Activated CD4-positive, alpha-beta T cell treated with anti-CD3 and anti-CD28 coated beads, Interleukin-10, Interleukin-2, amounts not matched to agents 100 ng/mL and 50 ng/mL, durations not matched to agents 16 hours and 8 hours (primary cell): ENCODE data around the gene TEDC2.
"Not testable (repeated sequence)": the region's sequence is repeated elsewhere in the genome, so short reads cannot be mapped to it uniquely, and the experiment has no call there.

ENCODE experiments used
- DNase-seq: peaks from one replicate; pipeline ENCODE4 v3.0.0-alpha.2; 2020

TEDC2 gene

DNA sequence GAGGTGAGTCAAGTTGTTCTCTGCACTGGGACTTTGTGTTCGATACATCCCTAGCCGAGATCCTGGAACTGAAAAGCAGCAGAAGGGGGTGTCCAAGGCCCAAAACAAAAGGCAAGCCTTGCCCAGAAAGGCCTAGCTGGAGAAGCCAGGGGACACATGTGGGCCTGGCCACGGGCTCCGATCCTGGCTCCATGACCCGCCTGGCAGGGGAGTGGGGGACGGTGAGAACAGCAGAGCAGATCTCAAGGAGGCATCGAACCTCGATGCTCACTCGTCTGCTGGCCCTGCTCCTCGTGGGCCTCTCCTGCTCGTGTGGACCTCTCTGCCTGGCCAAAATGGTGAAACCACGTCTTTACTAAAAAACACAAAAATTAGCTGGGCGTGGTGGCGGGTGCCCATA, 21.8 kb upstream of the TEDC2 start:
- no peak for DNase-seq

DNA sequence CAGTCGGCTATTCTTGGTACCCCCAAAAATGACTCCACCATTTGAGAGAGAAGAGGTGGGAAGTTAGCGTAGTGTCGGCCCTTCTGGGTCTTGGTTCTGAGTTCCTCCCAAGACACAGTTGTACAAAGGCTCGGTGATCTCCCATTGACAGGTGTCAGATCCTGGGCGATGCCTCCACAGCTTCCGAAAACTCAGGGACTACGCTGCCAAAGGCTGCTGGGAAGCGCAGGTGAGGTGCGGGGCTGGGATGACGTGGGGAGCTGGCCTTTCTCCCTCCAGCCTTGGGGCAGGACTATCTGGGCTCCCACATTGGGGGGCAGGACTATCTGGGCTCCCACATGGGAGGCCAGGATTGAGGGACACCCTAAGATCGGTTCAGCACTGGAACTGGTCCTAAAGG, 20.3 kb upstream of the TEDC2 start:
- no peak for DNase-seq

DNA sequence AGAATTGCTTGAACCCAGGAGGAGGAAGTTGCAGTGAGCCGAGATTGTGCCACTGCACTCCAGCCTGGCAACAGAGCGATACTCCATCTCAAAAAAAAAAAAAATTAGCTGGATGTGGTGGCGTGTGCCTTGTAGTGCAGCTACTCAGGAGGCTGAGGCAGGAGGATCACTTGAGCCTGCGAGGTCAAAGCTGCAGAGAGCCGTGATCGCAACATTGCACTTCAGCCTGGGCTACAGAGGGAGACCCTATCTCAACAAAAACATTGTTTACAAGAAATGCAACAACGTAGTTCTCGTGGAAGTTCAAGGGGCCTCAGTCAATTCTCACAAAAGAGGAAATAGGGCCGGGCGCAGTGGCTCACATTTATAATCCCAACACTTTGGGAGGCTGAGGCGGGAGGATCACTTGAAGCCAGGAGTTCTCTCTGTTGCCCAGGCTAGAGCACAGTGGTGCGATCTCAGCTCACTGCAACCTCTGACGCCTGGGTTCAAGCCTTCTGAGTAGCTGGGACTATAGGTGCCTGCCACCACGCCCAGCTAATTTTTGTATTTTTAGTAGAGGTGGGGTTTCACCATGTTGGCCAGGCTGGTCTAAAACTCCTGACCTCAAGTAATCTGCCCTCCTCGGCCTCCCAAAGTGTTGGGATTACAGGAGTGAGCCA, 18.6 kb upstream of the TEDC2 start:
- not testable (repeated sequence) for DNase-seq

- DNase-seq = no peak
These were observed 16.4 kb upstream of the TEDC2 start for GRCh38 chr16:2443555-2443954.

DNA sequence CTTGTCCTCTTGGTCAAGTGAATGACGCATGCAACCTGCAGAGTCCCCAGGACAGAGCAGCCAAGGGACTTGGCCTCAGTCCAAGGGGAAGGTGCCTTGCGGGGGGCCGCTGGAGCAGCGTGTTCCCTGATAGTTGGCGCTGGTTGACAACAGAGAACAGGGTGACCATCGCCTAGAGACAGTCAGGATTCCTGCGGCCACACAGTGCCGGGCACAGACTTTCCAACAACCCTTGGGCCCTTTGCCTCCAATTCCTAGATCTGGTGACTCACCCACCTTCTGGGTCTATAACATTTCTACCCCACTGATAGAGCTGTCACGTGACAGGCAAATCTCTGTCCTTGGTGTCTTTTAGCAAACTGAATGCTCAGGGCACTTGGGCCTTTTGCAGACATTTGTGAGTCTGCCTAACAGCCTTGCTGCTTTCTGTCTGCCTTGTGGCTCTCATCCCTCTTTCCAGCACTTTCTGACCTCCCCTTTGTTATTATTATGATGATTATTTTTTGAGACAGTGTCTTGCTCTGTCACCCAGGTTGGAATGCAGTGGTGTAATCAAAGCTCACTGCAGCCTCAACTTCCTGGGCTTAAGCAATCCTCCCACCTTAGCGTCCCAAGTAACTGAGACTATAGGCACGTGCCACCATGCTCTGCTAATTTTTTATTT, 11.9 kb upstream of the TEDC2 start:
- DNase-seq = no peak

- no peak for DNase-seq
These were observed 10.8 kb upstream of the TEDC2 start for GRCh38 chr16:2449118-2449517.

DNA sequence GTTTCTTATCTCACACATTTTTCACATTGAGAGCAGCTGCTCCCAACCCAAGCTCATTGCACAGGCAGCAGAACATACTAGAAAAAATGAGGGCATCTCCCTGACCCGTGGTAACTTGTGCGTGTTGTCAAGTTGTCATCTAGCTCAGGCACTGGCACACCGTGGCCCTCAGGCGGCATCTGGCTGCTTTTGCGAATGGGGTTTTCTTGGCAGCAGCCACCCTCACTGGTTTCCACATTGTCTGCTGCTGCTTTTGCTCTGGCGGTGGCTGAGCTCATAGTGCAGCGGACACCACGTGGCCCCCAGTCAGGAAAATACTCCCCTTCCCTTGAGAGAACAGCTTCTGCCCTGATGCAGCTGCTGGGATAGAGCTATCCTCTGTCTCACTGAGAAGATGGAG, 9.4 kb upstream of the TEDC2 start:
- DNase-seq = no peak

GRCh38 chr16:2450975-2451381, 8.9 kb upstream of the TEDC2 start:
- no peak for DNase-seq

DNA sequence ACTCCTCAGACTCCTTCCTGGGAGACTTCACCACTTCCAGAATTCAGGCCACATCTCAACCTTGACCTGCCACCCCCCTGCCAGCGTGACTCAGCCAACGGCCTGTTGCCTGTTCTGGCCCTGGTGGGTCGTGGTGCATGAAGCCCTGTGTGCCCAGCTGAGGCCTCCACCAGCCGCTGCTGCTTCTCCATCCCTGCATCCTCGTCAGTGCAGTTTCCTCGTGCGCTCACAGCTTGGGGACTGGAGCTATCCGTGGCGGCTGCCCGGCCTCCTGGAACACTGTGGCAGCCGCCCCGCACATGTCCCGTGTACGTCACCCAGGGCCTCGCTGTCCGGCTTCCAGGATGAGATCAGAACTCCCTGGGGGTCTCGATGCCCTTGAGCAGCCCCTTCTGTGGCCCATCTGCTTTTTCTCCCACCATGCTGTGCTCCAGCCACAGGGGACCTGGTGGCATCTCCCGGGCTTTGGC, 8.0 kb upstream of the TEDC2 start:
- no peak for DNase-seq

DNA sequence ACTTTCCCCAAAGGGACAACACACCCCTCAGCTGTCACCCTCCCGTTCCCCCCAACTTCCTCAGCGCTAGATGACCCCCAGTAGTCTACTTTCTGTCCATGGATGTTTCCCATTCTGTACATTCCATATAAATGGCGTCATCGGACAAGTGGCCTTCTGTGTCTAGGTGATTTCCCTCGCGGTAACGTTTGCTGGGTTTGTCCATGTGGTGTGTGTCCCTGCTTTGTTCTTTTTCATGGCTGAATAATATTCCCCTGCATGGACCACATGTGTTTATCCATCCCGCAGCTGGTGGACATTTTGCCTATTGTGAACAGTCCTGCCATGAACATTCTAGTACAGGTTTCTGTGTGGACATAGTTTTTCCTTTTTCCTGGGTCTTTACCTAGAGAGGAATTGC, 7.3 kb upstream of the TEDC2 start:
- DNase-seq = no peak

GRCh38 chr16:2455081-2455845, 4.6 kb upstream of the TEDC2 start:
- DNase-seq = no peak

GRCh38 chr16:2456551-2457153, 3.3 kb upstream of the TEDC2 start:
- no peak for DNase-seq

- no peak for DNase-seq
These were observed 2.6 kb upstream of the TEDC2 start for GRCh38 chr16:2457267-2457666.

GRCh38 chr16:2457946-2458345, 2.0 kb upstream of the TEDC2 start:
- DNase-seq = no peak

- no peak for DNase-seq
These were observed 842 bp upstream of the TEDC2 start for GRCh38 chr16:2458887-2459646.

- DNase-seq = no peak
These were observed 443 bp downstream of the TEDC2 start for GRCh38 chr16:2460391-2460713.

- no peak for DNase-seq
These were observed 1.0 kb downstream of the TEDC2 start for GRCh38 chr16:2460916-2461315.

DNA sequence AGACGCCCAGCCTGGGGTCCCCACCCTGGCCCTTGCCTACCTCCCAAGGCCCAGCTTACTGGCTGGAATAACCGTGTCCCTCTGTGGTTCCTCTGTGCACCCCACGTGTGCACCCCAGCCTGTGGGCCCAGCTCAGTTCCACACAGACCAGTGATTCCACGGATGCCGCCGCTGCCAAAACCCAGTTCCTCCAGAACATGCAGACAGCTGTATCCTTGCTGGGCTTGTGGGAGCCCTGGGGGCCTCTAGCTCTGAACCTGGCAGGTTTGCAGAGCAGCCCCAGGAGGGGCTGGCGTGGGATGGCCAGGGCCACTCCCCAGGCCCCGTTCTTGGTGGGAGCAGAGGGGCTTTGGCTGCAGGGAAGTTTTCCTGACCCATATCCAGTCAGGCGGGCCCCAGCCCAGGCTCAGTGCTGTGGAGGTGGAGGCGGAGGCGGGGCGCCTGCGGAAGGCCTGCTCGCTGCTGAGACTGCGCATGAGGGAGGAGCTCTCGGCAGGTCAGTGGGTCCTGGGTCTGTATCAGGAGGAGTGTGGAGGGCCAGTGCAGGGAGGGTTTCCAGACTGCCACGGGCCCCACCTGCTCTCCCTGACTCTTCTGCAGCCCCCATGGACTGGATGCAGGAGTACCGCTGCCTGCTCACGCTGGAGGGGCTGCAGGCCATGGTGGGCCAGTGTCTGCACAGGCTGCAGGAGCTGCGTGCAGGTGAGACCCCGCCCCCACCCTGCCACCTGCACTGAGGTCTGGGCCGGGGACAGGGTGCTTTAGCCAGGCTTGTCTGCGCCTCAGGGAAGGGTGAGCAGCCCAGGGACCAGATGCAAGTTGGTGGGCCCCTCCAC, 2.3 kb downstream of the TEDC2 start:
- no peak for DNase-seq

DNA sequence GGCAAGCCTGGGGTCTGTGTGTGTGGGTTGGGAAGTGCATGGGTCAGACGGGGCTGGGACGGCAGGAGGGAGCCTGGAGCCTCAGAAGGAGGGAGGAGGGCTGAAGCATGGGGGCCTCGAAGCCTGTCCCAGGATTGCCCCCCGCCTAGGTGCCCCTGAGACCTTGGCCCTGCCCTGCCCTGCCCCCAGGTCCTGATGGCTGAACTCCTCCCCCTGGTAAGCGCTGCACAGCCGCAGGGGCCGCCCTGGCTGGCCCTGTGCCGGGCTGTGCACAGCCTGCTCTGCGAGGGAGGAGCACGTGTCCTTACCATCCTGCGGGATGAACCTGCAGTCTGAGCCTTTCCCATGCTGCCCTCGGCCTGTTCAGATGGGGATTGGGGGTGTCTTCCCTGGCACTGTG, 4.4 kb downstream of the TEDC2 start:
- no peak for DNase-seq

- DNase-seq = no peak
These were observed 5.9 kb downstream of the TEDC2 start for GRCh38 chr16:2465653-2466415.
